Activated naive CD8-positive, alpha-beta T cell (primary cell): ENCODE results near the gene ZFP91.

Experiments used
- H3K27ac Mint-ChIP-seq: one replicate; pipeline ENCODE4 v1.8.0; 2021; ENCODE audit warnings: mixed read lengths
- H3K27me3 Mint-ChIP-seq: one replicate; pipeline ENCODE4 v1.8.0; 2021; ENCODE audit warnings: mixed read lengths
- H3K36me3 Mint-ChIP-seq: one replicate; pipeline ENCODE4 v1.8.0; 2021; ENCODE audit warnings: mixed read lengths
- H3K4me1 Mint-ChIP-seq: one replicate; pipeline ENCODE4 v1.8.0; 2021; ENCODE audit warnings: low read depth, mixed read lengths
- H3K4me3 Mint-ChIP-seq: one replicate; pipeline ENCODE4 v1.8.0; 2021; ENCODE audit warnings: mild to moderate bottlenecking, mixed read lengths
- H3K9me3 Mint-ChIP-seq: one replicate; pipeline ENCODE4 v1.8.0; 2021; ENCODE audit warnings: low read depth, mixed read lengths

ZFP91 gene

GRCh38 chr11:58576887-58577471 lies 1.9 kb upstream of the ZFP91 start:
- H3K4me1 Mint-ChIP-seq = peaks cover 55% of the 10 kb centered on the region
- H3K36me3 Mint-ChIP-seq = peaks cover 16% of the 10 kb centered on the region
- no peaks in the 10 kb centered on the region for H3K27me3 Mint-ChIP-seq
- H3K9me3 Mint-ChIP-seq = no peaks in the 10 kb centered on the region
- peak overlapping the region; percentile 99 for H3K4me3 Mint-ChIP-seq
- peak overlapping the region; percentile 100 for H3K27ac Mint-ChIP-seq

GRCh38 chr11:58577555-58578135 lies 1.2 kb upstream of the ZFP91 start:
- Mint-ChIP-seq H3K4me3 (peak overlapping the region; percentile 99), H3K4me1 (peaks cover 57% of the 10 kb centered on the region), H3K9me3 (no peaks in the 10 kb centered on the region), H3K36me3 (peaks cover 16% of the 10 kb centered on the region), H3K27ac (peak overlapping the region; percentile 100), H3K27me3 (no peaks in the 10 kb centered on the region)

DNA sequence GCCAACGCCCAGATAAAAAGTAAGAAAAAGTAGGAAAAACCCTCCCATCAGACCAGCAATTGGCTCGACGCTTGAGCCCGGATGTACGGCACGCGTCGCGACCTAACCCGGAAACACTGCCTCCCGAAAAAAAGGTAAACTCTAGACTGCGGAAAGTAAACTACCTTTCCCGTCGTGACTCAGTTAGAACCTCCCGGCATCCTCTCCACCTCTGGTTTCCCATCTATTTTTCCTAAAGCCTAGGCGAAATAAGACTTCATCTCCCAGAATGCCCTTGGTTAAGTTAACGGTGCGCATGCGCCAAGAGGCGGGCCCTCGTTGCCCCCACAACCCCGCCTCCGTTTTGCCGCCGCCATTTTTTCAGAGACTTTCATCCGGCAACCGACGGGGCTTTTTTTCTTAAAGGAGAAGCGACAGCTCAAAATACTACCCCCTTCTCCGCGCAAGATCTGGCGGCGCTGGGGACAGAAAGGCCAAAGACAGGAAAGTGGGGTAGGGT lies 678 bp upstream of the ZFP91 start:
- Mint-ChIP-seq H3K36me3 (peaks cover 16% of the 10 kb centered on the region), H3K27me3 (no peaks in the 10 kb centered on the region), H3K9me3 (no peaks in the 10 kb centered on the region), H3K4me1 (peaks cover 62% of the 10 kb centered on the region), H3K27ac (peak overlapping the region; percentile 100), H3K4me3 (peak overlapping the region; percentile 99)

DNA sequence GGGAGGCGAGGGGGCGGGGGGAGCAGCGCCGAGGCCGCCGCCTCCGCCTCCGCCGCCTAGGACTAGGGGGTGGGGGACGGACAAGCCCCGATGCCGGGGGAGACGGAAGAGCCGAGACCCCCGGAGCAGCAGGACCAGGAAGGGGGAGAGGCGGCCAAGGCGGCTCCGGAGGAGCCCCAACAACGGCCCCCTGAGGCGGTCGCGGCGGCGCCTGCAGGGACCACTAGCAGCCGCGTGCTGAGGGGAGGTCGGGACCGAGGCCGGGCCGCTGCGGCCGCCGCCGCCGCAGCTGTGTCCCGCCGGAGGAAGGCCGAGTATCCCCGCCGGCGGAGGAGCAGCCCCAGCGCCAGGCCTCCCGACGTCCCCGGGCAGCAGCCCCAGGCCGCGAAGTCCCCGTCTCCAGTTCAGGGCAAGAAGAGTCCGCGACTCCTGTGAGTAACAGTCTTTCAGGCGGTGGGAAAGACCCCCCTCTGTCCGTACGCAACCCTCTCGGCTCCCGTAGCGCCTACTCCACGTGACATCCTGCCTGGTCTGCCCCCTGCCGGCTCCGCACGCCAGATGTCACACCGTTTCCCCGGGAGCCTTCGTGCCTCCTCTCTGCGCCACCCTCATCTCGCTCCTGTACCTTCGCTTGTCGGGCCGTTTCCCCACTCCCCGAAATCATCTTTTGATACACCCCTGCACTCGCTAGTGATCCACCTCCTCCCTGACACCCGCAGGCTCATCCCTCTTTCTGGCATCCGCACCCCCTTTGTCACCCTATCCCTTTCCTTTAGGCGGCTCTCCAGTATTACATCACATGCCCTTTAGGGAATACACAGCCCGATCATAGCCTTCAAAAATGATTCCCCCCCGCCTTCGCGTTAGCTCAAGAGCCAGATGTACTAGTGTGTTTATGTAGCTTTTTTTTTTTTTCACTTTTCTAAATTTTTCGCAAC lies 598 bp downstream of the ZFP91 start:
- H3K27me3 Mint-ChIP-seq = no peaks in the 10 kb centered on the region
- H3K4me1 Mint-ChIP-seq = peaks cover 64% of the 10 kb centered on the region
- H3K36me3 Mint-ChIP-seq = peaks cover 15% of the 10 kb centered on the region
- H3K4me3 Mint-ChIP-seq = peak overlapping the region; percentile 99
- no peaks in the 10 kb centered on the region for H3K9me3 Mint-ChIP-seq
- peak overlapping the region; percentile 100 for H3K27ac Mint-ChIP-seq

DNA sequence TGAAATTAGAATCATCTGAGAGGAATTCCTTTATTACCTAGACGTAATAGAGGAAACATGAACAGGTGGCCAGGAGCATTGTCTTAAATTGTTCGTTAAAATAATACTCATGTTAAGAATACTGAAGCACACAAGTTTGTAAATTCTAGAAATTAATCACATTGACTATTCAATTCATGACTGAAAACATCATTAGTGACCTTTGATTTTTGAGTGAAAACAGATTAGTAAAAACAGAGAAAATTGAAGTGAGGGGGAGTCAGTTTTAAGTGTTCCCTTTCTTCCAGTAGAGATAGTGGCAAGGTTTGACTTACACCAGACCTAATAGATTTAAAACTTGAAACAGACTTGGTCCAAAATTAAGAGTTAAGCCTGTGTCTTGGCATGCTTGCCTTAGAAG lies 1.4 kb downstream of the ZFP91 start:
- Mint-ChIP-seq H3K27ac (peak overlapping the region; percentile 99), H3K36me3 (peaks cover 10% of the 10 kb centered on the region), H3K4me1 (peaks cover 65% of the 10 kb centered on the region), H3K27me3 (no peaks in the 10 kb centered on the region), H3K4me3 (peak overlapping the region; percentile 98), H3K9me3 (no peaks in the 10 kb centered on the region)

DNA sequence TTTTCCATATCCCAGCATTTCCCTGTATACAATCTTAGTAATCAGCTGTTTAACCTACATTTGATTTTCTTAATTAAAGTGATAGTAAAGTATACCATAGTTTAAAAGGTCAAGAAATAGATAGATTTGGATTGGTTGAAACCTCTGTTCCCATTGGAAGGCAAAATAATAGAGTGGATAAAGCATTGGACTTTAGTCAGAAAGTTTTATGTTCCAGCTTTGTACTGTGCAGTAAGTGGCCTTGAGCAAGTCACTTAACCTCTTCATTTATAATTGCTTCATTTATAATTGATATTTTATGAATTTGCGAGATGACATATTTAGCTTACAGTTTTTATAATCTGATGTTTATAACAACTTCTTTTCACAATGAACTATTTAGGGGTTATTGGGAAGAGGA lies 3.6 kb downstream of the ZFP91 start:
- Mint-ChIP-seq H3K9me3 (no peaks in the 10 kb centered on the region), H3K4me3 (peak overlapping the region; percentile 57), H3K27ac (no peak overlapping the region), H3K36me3 (peaks cover 11% of the 10 kb centered on the region), H3K27me3 (no peaks in the 10 kb centered on the region), H3K4me1 (peaks cover 64% of the 10 kb centered on the region)

GRCh38 chr11:58586998-58587397 lies 8.1 kb downstream of the ZFP91 start:
- H3K27me3 Mint-ChIP-seq = no peaks in the 10 kb centered on the region
- no peak overlapping the region for H3K4me3 Mint-ChIP-seq
- no peaks in the 10 kb centered on the region for H3K9me3 Mint-ChIP-seq
- no peak overlapping the region for H3K27ac Mint-ChIP-seq
- peaks cover 70% of the 10 kb centered on the region for H3K4me1 Mint-ChIP-seq
- H3K36me3 Mint-ChIP-seq = peaks cover 12% of the 10 kb centered on the region

DNA sequence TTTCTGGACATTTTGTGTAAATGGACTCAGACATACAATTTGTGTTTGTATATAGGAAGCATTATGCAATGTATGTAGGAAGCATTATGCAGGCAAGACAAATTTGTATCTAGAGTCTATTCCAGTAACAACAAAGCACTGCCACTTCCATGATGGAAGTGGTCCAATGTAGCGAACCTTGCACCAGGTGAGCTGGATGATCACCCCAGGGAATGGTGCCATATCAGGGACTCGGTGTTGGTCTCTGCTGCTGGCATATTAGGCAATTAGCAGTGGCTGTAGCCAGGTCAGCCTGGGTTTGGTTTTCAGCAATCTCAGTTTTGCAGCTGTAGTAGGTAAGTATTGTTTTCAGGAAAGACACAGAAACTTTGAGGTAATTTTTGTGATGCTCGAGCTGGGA lies 12.8 kb downstream of the ZFP91 start:
- Mint-ChIP-seq H3K9me3 (no peaks in the 10 kb centered on the region), H3K27me3 (no peaks in the 10 kb centered on the region), H3K27ac (peak overlapping the region; percentile 30), H3K4me1 (peaks cover 80% of the 10 kb centered on the region), H3K36me3 (peaks cover 19% of the 10 kb centered on the region), H3K4me3 (no peak overlapping the region)

- peak overlapping the region; percentile 67 for H3K4me3 Mint-ChIP-seq
- H3K9me3 Mint-ChIP-seq = no peaks in the 10 kb centered on the region
- H3K27me3 Mint-ChIP-seq = no peaks in the 10 kb centered on the region
- peaks cover 82% of the 10 kb centered on the region for H3K4me1 Mint-ChIP-seq
- H3K36me3 Mint-ChIP-seq = peaks cover 15% of the 10 kb centered on the region
- peak overlapping the region; percentile 94 for H3K27ac Mint-ChIP-seq
Observed at GRCh38 chr11:58592760-58593472, 14.1 kb downstream of the ZFP91 start.

DNA sequence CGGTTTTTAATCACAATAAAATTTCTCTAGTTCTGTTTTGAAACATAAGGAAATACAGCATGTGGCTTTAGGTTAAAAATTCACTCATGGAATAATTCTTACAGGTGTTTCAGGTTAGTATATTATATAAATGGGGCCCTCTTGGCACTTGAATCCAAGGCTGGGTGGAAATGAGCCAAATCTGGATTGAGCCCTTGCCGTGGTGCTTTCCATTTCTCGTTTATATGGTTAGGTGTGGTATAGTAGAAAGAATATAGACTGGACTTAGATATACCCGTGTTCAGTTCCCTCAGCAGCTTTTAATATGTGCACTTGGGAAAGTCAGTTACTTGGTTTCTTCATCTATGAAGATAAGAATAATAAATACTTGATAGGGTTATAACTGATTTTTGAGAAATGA lies 16.0 kb downstream of the ZFP91 start:
- Mint-ChIP-seq H3K4me1 (peaks cover 92% of the 10 kb centered on the region), H3K36me3 (peaks cover 20% of the 10 kb centered on the region), H3K4me3 (no peak overlapping the region), H3K27me3 (no peaks in the 10 kb centered on the region), H3K27ac (no peak overlapping the region), H3K9me3 (no peaks in the 10 kb centered on the region)

DNA sequence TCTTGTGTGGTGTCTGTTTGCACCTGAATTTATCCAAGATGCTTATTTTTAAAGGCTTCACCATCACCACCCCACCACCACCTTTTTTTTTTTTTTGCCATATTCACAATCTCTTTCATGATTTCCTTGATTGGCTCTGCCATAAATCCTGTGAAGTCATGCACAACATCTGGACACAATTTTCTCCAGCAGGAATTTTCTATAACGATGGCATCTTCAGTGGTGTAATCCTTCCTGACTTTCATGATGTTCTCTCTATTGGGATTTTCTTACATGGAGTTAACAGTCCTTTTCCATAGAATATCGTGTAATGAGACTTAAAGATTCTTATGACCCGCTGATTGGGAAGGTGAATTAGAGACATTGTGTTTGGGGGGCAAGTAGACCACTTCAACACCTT lies 17.8 kb downstream of the ZFP91 start:
- H3K9me3 Mint-ChIP-seq = no peaks in the 10 kb centered on the region
- peaks cover 95% of the 10 kb centered on the region for H3K4me1 Mint-ChIP-seq
- peak overlapping the region; percentile 48 for H3K4me3 Mint-ChIP-seq
- peak overlapping the region; percentile 88 for H3K27ac Mint-ChIP-seq
- no peaks in the 10 kb centered on the region for H3K27me3 Mint-ChIP-seq
- peaks cover 19% of the 10 kb centered on the region for H3K36me3 Mint-ChIP-seq

DNA sequence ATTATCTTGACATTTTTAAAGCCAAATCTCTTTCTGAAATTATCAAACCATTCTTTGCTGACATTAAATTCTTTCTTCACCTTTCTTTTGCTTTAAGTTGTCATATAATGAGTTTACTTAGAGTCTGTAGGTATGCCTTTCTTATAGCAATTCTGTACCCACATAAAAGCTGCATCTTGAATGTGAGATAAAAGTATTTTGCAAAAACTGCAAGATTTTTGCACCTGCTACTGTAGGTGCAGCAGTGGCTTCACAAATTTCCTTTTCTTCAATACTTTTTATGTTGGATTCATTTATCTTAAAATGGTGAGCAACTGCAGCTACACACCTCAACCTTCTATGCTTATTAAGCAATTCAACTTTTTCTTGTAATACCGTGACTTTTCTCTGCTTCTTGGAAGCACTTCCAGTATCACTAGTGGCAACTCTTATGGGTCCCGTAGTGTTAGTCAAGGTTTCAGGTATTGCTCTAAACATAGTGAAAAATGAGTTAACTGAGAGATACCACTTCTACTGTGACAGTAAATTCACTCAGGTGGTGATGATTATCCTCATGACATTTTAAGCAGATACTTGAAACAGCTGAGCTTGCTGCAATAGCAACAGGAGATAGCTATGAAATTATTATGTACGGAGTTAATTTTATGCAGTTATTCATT lies 18.8 kb downstream of the ZFP91 start:
- Mint-ChIP-seq H3K4me3 (peak overlapping the region; percentile 40), H3K9me3 (no peaks in the 10 kb centered on the region), H3K27me3 (no peaks in the 10 kb centered on the region), H3K4me1 (peaks cover 96% of the 10 kb centered on the region), H3K36me3 (peaks cover 19% of the 10 kb centered on the region), H3K27ac (peak overlapping the region; percentile 88)

DNA sequence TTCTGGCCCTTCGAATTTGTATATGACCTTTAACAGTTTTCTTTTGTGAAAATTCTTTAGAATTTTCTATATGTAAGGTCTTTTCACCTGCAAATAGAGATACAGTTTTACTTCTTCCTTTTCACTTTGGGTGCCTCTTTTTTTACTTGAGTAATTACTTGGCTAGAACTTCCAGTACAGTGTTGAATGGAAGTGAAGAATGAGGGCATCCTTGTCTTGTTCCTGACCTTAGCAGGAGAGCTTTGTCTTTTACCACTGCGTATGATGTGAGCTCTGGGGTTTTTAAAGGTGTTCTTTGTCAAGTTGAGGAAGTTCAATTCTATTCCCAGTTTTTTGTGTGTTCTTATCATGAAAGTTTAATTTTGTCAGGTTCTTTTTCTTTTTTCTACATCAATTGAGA lies 21.6 kb downstream of the ZFP91 start:
- peaks cover 30% of the 10 kb centered on the region for H3K36me3 Mint-ChIP-seq
- peak overlapping the region; percentile 47 for H3K27ac Mint-ChIP-seq
- peaks cover 97% of the 10 kb centered on the region for H3K4me1 Mint-ChIP-seq

More for the DNA sequence above, 21.6 kb downstream of the ZFP91 start:
- H3K4me3 Mint-ChIP-seq = peak overlapping the region; percentile 22
- H3K27me3 Mint-ChIP-seq = no peaks in the 10 kb centered on the region
- H3K9me3 Mint-ChIP-seq = peaks cover 4% of the 10 kb centered on the region
